Trophoblast cell (in vitro differentiated cells and primary cell): Measurements from ENCODE around the gene MBOAT1.

Experiments
- DNase-seq, 2 donors: peaks; one replicate each; pipeline ENCODE4 v3.0.0-alpha.2; 2016
- H2AFZ ChIP-seq: 2 replicates; pipeline ENCODE4 v1.6.1; 2013; ENCODE audit warnings: low read length, moderate library complexity, mild to moderate bottlenecking; ENCODE audit not compliant: insufficient read depth, poor library complexity
- H2AK5ac ChIP-seq: 2 replicates; pipeline ENCODE4 v1.6.1; 2013; ENCODE audit warnings: mild to moderate bottlenecking, low read length
- H2BK120ac ChIP-seq: 2 replicates; pipeline ENCODE4 v1.6.1; 2013; ENCODE audit warnings: low read length, mild to moderate bottlenecking, moderate library complexity; ENCODE audit not compliant: insufficient read depth, poor library complexity
- H2BK12ac ChIP-seq: 2 replicates; pipeline ENCODE4 v1.6.1; 2013; ENCODE audit warnings: mild to moderate bottlenecking, low read length, moderate library complexity
- H2BK5ac ChIP-seq: 2 replicates; pipeline ENCODE4 v1.6.1; 2013; ENCODE audit warnings: low read length, low read depth, moderate library complexity, mild to moderate bottlenecking; ENCODE audit not compliant: poor library complexity
- H3K14ac ChIP-seq: 2 replicates; pipeline ENCODE4 v1.6.1; 2013; ENCODE audit warnings: mild to moderate bottlenecking, low read length
- H3K18ac ChIP-seq: 2 replicates; pipeline ENCODE4 v1.6.1; 2013; ENCODE audit warnings: mild to moderate bottlenecking, low read length
- H3K23ac ChIP-seq: 2 replicates; pipeline ENCODE4 v1.6.1; 2013; ENCODE audit warnings: low read length
- H3K27ac ChIP-seq: 2 replicates; pipeline ENCODE4 v1.5.1; 2013; ENCODE audit warnings: low read depth, mild to moderate bottlenecking, inconsistent platforms, low read length, moderate library complexity
- H3K27me3 ChIP-seq: 2 replicates; pipeline ENCODE4 v1.6.1; 2013; ENCODE audit warnings: inconsistent platforms, mild to moderate bottlenecking, low read length, moderate library complexity; ENCODE audit not compliant: insufficient read depth
- H3K36me3 ChIP-seq, 2 experiments: 1 replicate in 1 of 2; 2 replicates in 1 of 2; pipeline ENCODE4 v1.6.1; 2013; ENCODE audit warnings: low read length in 2 of 2, mild to moderate bottlenecking in 2 of 2, moderate library complexity in 1 of 2; ENCODE audit not compliant: insufficient read depth in 2 of 2, control insufficient read depth in 1 of 2
- H3K4ac ChIP-seq: 2 replicates; pipeline ENCODE4 v1.6.1; 2013; ENCODE audit warnings: low read depth, mild to moderate bottlenecking, low read length, moderate library complexity
- H3K4me1 ChIP-seq, 2 experiments: 1 replicate in 1 of 2; 2 replicates in 1 of 2; pipeline ENCODE4 v1.6.1; 2013; ENCODE audit warnings: low read length in 2 of 2, mild to moderate bottlenecking in 2 of 2, moderate library complexity in 1 of 2; ENCODE audit not compliant: insufficient read depth in 2 of 2, control insufficient read depth in 1 of 2
- H3K4me2 ChIP-seq: 2 replicates; pipeline ENCODE4 v1.6.1; 2013; ENCODE audit warnings: inconsistent platforms, mild to moderate bottlenecking, low read length, moderate library complexity
- H3K4me3 ChIP-seq: 2 replicates; pipeline ENCODE4 v1.5.1; 2013; ENCODE audit warnings: mild to moderate bottlenecking, low read depth, low read length, inconsistent platforms
- H3K79me1 ChIP-seq: one replicate; pipeline ENCODE4 v1.6.1; 2013; ENCODE audit warnings: low read length
- H3K79me2 ChIP-seq: 2 replicates; pipeline ENCODE4 v1.6.1; 2013; ENCODE audit warnings: low read length, mild to moderate bottlenecking; ENCODE audit not compliant: control insufficient read depth, insufficient read depth, poor library complexity
- H3K9ac ChIP-seq: 2 replicates; pipeline ENCODE4 v1.6.1; 2013; ENCODE audit warnings: mild to moderate bottlenecking, low read length
- H3K9me3 ChIP-seq: 2 replicates; pipeline ENCODE4 v1.6.1; 2013; ENCODE audit warnings: low read depth, mild to moderate bottlenecking, control low read depth, inconsistent platforms, low read length; ENCODE audit not compliant: insufficient read depth
- H4K12ac ChIP-seq: 2 replicates; pipeline ENCODE4 v1.6.1; 2013; ENCODE audit warnings: low read depth, mild to moderate bottlenecking, low read length, moderate library complexity
- H4K8ac ChIP-seq: 2 replicates; pipeline ENCODE4 v1.6.1; 2013; ENCODE audit warnings: low read depth, mild to moderate bottlenecking, low read length, moderate library complexity
- H4K91ac ChIP-seq: one replicate; pipeline ENCODE4 v1.6.1; 2013; ENCODE audit warnings: low read depth, mild to moderate bottlenecking, low read length, moderate library complexity
- WGBS: extraction: QIAGEN DNeasy Blood & Tissue Kit; methylation state at CpG from one replicate; pipeline ENCODE4 v1.1.7; 2013; ENCODE audit warnings: missing lambda C conversion rate; ENCODE audit not compliant: insufficient read length, insufficient coverage; ENCODE audit errors: extremely low coverage; 5-methylcytosine and 5-hydroxymethylcytosine counted together

MBOAT1 gene

GRCh38 chr6:20255428-20255827 is 43.2 kb upstream of the MBOAT1 start:
- Histone ChIP-seq H3K14ac (no peak overlapping the region), H3K9ac (no peak overlapping the region), H3K27ac (no peak overlapping the region), H2BK120ac (no peak overlapping the region), H3K4me1 (no peaks in the 10 kb centered on the region), H3K18ac (no peak overlapping the region), H3K4me2 (no peak overlapping the region), H2BK12ac (no peak overlapping the region), H4K12ac (no peak overlapping the region), H4K8ac (no peak overlapping the region), H3K79me1 (no peaks in the 10 kb centered on the region), H2AFZ (no peak overlapping the region), H2BK5ac (no peak overlapping the region), H2AK5ac (no peak overlapping the region), H3K23ac (no peak overlapping the region), H3K79me2 (no peaks in the 10 kb centered on the region), H3K4ac (no peak overlapping the region), H3K36me3 (no peaks in the 10 kb centered on the region), H3K9me3 (no peaks in the 10 kb centered on the region), H4K91ac (no peak overlapping the region), H3K27me3 (no peaks in the 10 kb centered on the region), H3K4me3 (no peak overlapping the region)
- DNase-seq: no peak

- no peaks in the 10 kb centered on the region for H3K9me3 ChIP-seq
- H3K79me1 ChIP-seq: no peaks in the 10 kb centered on the region
- H3K4me3 ChIP-seq: no peak overlapping the region
- H3K27me3 ChIP-seq: no peaks in the 10 kb centered on the region
- H4K8ac ChIP-seq: no peak overlapping the region
- no peak overlapping the region for H3K14ac ChIP-seq
- no peak for DNase-seq
- H2BK120ac ChIP-seq: no peak overlapping the region
- no peak overlapping the region for H3K23ac ChIP-seq
- H4K91ac ChIP-seq: no peak overlapping the region
- H2AFZ ChIP-seq: no peak overlapping the region
- no peaks in the 10 kb centered on the region for H3K36me3 ChIP-seq
- no peak overlapping the region for H2BK12ac ChIP-seq
- H3K4ac ChIP-seq: no peak overlapping the region
- H3K18ac ChIP-seq: no peak overlapping the region
- no peak overlapping the region for H4K12ac ChIP-seq
- H3K27ac ChIP-seq: no peak overlapping the region
- no peak overlapping the region for H2BK5ac ChIP-seq
- no peaks in the 10 kb centered on the region for H3K79me2 ChIP-seq
- H3K4me1 ChIP-seq: no peaks in the 10 kb centered on the region
- no peak overlapping the region for H3K9ac ChIP-seq
- H2AK5ac ChIP-seq: no peak overlapping the region
- no peak overlapping the region for H3K4me2 ChIP-seq
Observed at GRCh38 chr6:20254295-20254694, 42.0 kb upstream of the MBOAT1 start.

- Histone ChIP-seq H2AK5ac (no peak overlapping the region), H3K27me3 (no peaks in the 10 kb centered on the region), H3K36me3 (no peaks in the 10 kb centered on the region), H4K8ac (no peak overlapping the region), H3K9me3 (no peaks in the 10 kb centered on the region), H3K23ac (no peak overlapping the region), H2AFZ (no peak overlapping the region), H3K4me3 (no peak overlapping the region), H3K9ac (no peak overlapping the region), H4K12ac (no peak overlapping the region), H3K79me1 (no peaks in the 10 kb centered on the region), H2BK12ac (no peak overlapping the region), H2BK120ac (no peak overlapping the region), H3K79me2 (no peaks in the 10 kb centered on the region), H3K4ac (no peak overlapping the region), H3K27ac (no peak overlapping the region), H3K18ac (no peak overlapping the region), H2BK5ac (no peak overlapping the region), H3K14ac (no peak overlapping the region), H4K91ac (no peak overlapping the region), H3K4me1 (no peaks in the 10 kb centered on the region), H3K4me2 (no peak overlapping the region)
- DNase-seq: no peak
- no CpG with 5 or more reads among the region's 2 CpGs for WGBS
Observed at GRCh38 chr6:20253021-20253420, 40.8 kb upstream of the MBOAT1 start.

- no peak for DNase-seq
- Histone ChIP-seq H4K8ac (no peak overlapping the region), H3K4me1 (no peaks in the 10 kb centered on the region), H3K4me2 (no peak overlapping the region), H3K14ac (no peak overlapping the region), H3K79me1 (no peaks in the 10 kb centered on the region), H2AK5ac (no peak overlapping the region), H4K12ac (no peak overlapping the region), H3K4ac (no peak overlapping the region), H3K36me3 (no peaks in the 10 kb centered on the region), H2BK5ac (no peak overlapping the region), H3K79me2 (no peaks in the 10 kb centered on the region), H4K91ac (no peak overlapping the region), H3K9me3 (no peaks in the 10 kb centered on the region), H3K27me3 (no peaks in the 10 kb centered on the region), H2AFZ (no peak overlapping the region), H3K23ac (no peak overlapping the region), H2BK120ac (no peak overlapping the region), H3K27ac (no peak overlapping the region), H3K9ac (no peak overlapping the region), H3K4me3 (no peak overlapping the region), H3K18ac (no peak overlapping the region), H2BK12ac (no peak overlapping the region)
- no CpG with 5 or more reads among the region's 6 CpGs for WGBS
Observed at GRCh38 chr6:20252311-20252710, 40.0 kb upstream of the MBOAT1 start.

GRCh38 chr6:20251525-20251924 is 39.3 kb upstream of the MBOAT1 start:
- Histone ChIP-seq H4K8ac (no peak overlapping the region), H3K4me2 (no peak overlapping the region), H2AFZ (no peak overlapping the region), H3K4ac (no peak overlapping the region), H3K9me3 (no peaks in the 10 kb centered on the region), H3K9ac (no peak overlapping the region), H3K4me3 (no peak overlapping the region), H4K91ac (no peak overlapping the region), H3K4me1 (no peaks in the 10 kb centered on the region), H2BK5ac (no peak overlapping the region), H3K18ac (no peak overlapping the region), H3K79me2 (no peaks in the 10 kb centered on the region), H2AK5ac (no peak overlapping the region), H3K23ac (no peak overlapping the region), H3K36me3 (no peaks in the 10 kb centered on the region), H3K79me1 (no peaks in the 10 kb centered on the region), H2BK120ac (no peak overlapping the region), H3K27ac (no peak overlapping the region), H2BK12ac (no peak overlapping the region), H3K14ac (no peak overlapping the region), H4K12ac (no peak overlapping the region), H3K27me3 (no peaks in the 10 kb centered on the region)
- DNase-seq: no peak
- WGBS: no CpG with 5 or more reads among the region's 5 CpGs
